NCI-H2081 treated with DMSO at 0.1 percent for 48 hours (cell line): ENCODE results near the gene CRISPLD2.

Experiments used
- DNase-seq: peaks from one replicate; lab custom pipeline; 2025; lab: John Stamatoyannopoulos, UW

CRISPLD2 gene

DNA sequence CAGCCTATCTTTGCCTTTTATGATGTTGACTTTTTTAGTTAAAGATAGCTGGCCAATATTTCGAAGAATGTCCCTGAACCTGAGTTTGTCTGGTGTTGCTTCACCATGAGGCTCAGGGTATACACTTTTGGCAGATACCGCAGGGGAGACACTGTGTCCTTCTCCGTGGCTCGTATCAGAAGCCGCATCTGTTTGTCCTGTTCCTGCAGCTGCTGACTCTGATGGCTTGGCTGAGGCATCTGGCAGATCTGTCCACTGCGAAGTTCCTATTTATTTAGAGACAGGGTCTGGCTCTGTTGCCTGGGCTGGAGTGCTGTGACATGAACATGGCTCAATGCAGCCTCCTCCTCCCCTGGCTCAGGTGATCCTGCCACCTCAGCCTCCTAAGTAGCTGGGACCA, 93.5 kb downstream of the CRISPLD2 start:
- DNase-seq, result no peak

DNA sequence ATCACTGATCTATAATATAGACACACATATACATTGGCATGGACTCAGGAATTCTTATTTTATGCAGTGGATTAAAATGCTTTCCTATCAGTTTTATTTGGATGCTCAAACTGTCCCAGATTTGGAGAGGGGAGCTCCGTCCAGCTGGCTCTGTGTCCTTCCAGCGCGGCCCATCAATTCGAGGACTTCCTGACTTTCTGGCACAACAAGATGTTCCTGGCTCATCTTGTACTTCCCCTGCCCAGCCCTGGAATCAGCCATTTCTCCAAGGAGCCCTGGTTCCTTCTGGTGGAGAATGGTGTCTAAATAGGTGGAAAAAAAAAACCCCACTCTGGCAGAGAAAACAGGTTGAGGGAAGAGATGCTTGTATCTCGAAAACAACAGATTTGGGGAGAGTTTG, 94.5 kb downstream of the CRISPLD2 start:
- DNase-seq, result no peak

DNA sequence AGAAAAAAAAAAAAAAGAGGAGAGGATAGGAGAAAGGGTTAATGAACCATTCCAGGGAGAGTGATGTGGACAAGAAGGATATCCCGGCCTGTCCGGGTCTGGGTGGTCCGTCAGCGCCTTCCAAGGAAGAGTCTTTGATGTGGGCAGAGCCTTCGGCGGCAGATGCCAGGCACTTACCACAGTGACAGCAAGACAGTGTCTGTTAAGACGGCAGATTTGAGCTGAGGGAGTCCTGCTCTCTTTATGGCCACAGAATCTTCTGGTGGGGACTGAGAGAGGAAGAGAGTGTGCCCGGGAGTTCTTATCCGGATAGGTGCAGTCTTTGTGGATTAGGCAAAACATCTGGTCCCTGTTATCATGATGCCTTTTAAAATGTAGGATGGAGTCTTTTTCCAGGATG, 96.4 kb downstream of the CRISPLD2 start:
- DNase-seq, result no peak

DNA sequence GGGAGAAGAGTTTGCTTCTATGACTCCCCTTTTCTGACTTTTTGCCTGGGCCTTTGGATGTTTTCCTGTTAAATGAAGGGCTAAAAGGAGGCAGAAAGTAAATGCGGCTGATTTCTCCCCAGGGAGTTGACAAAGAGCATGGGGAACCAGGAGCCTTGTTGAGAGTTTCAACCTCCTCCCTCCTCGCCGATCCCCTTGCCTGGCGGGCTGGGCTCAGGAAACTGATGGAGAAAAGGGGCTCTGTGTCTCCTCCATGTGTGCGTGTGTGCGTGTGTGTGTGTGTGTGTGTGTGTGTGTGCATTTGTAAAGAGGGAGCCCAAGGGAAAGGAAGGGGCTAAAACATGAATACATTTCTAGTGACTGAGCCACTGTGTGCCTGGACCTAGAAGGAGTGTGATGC, 97.1 kb downstream of the CRISPLD2 start:
- no peak for DNase-seq

DNA sequence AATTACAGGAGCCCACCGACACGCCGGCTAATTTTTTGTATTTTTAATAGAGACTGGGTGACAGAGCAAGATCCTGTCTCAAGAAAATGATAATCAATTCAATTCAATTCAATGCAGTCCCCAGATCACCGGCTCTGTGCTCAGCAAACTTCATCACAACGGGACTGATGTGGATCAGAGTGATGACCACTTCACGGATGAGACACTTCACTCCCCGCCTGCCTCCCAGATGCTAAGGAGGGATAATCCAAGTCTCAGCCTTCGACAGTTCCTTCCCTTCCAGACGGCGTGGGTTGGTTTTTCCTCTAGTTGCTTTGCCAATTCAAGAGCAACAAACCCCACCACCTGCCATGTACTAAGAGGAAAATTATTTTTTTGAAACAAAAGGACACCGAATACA, 97.7 kb downstream of the CRISPLD2 start:
- no peak for DNase-seq

DNA sequence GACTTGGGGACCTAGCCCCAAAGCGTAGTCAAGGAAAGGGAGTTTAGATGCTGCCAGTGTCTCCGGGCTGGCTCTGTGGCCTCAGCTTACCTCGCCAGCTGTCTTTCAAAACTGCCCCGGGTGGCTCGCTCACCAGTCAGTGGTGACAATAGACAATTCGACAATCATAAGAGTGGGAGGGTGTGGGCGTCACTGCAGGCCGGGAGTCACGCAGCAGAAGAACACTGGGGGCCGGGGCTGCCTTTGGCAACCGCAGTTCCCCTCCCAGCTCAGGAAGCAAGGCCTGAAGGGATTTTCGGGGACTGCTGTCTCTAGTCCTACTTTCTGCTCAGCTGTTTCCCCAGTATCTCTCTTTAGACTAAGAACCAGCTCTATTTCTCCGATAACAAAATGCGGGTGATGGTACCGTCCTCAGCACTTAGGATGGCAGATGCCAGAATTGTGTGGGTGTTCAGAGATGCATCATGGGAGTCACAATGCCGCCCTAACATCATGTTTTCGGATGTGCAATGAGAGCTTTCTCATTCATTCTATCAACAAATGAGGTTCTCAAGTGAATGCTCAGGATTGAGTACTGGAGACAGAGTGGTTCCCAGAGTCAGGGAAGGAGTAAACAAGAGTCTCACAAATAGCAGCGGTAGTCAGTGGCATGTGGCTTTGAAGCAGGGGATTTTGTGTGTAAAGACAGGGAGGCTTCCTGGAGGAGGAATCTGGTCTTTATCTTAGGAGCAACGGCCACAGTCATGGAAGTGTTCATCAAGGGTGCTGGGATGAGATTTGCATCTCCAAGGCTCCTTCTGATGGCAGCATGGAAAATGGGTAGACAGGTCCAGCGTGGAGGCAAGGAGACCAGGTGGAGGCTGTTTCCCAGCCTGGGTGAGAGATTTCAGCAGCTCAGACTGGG, 98.5 kb downstream of the CRISPLD2 start:
- DNase-seq, result no peak

DNA sequence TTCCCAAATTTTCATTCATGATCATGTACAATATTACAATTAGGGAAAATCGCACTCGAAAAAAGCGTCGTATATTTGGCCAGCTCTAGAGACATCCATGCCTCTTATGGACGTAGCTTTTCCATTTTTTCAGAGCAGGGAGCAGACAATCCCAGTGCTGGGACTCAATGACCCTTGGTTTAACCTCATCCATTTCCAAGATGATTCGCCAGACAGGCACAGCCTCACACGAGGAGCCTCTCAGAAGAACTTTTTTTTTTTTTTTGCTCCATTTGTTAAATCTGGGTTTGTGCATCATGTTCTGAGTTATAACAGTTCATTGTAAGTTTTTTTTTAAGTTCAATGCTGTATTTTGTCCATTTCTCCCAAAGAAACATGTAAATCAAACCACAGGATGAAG, 99.5 kb downstream of the CRISPLD2 start:
- DNase-seq, result no peak

DNA sequence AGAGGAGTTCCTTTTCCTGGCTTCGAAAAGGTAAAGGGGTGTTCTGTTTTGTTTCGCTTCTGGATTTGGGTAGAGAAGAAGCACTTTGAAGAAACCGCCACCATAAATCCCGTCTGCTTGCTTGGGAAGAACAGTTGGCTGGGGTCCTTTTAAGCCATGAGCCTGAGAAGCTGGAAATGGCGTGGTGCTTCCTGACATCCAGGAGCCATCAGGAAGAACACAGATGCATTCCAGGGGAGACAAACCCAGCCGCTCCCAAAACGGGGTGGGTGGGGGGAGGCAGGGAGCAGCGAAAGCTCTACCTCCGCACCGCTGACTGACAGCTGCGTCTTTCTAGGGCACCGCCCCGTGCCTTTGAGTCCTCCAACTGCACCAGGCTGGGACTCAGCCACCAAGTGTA, 99.9 kb downstream of the CRISPLD2 start:
- DNase-seq, result no peak

DNA sequence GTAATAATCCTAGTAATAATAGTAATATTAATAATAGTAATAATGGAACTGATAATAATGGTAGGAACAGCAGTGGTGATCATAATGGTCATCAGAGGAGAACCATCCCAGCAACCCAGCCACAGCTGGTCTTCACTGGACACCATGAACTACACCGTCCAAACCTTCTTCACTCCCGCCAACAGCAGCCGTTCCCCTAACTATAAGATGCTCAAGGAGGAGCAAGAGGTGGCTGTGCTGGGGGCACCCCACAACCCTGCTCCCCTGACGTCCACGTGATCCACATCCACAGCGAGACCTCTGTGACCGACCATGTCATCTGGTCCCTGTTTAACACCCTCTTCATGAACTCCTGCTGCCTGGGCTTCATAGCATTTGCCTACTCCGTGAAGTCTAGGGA, 100.5 kb downstream of the CRISPLD2 start:
- no peak for DNase-seq

DNA sequence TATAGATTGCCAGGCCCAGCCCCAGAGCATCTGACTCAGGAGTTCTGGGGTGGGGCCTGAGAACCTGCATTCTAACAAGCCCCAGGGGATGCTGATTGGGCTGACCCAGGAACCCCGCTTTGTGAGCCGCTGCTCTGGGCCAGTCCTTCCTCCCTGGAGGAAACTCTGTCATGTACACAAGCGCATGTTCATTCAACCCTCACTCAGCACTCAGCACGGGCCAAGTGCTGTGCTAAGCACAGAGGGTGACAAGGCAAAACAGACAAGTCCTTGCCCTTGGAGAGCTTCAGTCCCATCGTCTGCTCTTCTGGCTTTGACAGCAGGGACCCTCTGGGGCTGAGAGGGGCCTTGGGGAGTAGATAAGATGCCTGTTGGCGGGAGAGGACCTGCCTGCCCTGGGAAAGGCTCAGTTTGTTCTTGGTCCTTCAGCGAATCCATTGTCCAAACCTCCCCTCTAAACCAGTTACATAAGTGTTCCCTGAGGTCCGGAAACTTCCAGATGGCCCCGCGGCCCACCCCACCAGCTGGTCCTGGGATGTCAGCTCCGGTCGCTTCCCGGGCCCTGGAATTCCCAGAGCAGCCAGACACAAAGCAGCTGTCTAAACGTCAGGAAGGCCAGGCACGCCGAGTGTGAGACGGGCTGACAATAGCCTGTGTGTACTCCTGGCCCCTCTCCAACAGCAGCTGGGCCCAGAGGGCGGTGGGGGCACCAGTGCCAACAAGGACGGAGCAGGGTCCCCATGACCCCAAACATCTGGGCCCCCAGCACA, 102.8 kb downstream of the CRISPLD2 start:
- no peak for DNase-seq

DNA sequence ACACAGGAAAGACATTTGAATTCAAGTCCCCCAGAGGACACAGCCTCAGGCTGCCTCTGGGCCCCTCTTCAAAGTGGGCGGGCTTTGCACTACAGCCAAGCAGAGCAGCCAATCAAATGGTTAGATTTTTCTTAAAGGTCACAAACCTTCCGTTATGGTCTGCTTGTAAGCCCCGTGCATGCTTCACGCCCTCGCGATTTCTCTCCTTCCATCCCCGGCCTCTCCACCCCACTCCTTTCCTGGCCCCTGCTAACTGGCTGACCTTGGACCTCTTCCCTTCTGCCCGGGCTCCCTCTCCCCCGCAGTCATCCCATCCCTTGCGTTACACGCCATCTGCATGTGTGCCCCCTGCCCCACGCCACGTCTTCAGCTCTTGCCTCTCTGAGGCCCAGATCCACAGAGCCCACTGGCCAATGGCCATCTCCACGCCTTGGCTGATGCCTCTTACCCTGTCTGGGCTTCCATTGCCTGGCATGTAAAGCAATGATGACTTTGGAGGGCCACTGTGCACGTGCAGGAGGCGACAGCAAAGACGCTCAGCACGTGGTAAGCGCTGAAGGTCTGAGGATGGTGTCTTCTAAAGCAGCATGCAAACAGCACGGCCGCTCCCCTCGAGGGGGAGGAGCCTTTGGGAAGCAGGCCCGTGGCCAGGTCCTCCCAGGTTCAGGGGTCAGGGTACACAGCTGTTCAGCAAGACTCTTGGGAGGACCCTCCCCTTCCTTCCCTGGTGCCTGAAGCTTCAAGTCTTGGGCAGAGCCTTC, 104.7 kb downstream of the CRISPLD2 start:
- no peak for DNase-seq

DNA sequence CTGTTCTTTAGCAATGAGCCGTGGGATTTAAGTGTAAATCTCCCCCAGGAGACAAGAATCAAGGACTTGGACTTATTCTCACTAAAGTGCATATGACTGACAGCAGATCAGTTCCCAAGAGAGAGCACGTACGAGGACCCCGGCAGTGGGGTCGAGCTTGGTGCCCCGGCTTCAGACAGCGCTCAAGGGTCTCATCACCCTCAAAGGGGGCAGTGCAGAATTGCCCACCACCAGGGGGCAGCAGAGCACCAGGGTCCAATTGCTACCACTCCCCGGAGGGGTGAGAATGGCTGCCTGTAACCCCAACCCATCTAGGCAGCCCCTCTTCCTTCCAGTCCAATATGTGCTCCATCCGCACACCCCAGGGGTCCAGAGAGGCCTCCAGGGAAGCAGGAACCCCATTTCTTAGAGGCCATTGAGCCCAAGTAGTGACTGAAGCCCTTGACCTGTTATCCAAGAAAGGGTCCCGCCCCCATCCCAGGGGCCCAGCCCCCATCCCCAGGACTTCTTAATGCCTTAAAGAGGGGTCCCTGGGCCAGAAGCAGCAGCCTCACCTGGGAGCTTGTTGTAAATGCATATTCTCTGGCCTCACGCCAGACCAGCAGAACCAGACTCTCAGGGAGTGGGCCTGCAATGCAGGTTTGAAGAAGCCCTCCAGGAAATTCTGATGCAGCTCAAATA, 105.4 kb downstream of the CRISPLD2 start:
- DNase-seq, result no peak

DNA sequence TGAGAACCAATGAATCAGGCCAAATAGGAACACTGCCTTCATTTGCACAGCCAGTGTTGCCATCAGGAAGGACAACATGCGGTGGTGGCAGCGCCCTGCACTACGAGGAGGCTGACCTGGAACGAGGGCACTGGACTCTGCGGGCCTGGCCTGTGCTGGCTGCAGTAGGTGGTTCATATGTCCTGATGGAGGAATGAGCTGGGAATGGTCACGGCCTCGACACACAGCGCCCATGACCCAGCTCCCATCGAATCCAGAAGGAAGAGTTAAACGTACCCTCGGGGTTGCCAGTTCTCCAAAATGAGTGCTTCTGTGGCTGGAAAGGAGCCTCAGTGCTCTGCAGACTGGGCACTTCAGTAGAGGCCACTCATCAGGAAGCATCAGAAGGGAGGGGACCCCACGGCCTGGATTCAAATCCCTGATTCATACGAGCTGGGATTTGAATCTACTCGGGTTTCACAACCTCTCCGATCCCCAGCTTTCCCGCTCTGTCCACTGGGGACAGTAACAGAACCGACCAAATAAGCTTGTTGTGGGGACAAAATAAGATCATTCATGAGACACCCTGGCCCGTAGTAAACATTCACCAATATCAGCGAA, 106.1 kb downstream of the CRISPLD2 start:
- DNase-seq, result no peak

DNA sequence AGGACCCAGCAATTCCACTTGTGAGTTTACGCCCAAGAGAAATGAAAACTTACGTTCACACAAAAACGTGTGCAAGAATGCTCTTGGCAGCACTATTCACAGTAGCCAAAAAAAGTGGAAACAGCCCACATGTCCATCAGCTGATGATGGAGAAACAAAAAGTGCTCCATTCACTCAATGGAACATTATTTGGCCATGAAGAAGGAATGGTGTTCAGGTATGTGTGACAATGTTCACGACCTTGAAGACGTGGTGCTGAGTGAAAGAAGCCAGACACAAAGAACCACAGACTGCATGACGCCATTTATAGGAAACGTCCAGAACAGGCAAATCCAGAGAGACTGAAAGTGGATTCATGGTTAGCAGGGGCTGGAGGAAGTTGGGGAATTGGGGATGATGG, 106.7 kb downstream of the CRISPLD2 start:
- DNase-seq, result no peak

DNA sequence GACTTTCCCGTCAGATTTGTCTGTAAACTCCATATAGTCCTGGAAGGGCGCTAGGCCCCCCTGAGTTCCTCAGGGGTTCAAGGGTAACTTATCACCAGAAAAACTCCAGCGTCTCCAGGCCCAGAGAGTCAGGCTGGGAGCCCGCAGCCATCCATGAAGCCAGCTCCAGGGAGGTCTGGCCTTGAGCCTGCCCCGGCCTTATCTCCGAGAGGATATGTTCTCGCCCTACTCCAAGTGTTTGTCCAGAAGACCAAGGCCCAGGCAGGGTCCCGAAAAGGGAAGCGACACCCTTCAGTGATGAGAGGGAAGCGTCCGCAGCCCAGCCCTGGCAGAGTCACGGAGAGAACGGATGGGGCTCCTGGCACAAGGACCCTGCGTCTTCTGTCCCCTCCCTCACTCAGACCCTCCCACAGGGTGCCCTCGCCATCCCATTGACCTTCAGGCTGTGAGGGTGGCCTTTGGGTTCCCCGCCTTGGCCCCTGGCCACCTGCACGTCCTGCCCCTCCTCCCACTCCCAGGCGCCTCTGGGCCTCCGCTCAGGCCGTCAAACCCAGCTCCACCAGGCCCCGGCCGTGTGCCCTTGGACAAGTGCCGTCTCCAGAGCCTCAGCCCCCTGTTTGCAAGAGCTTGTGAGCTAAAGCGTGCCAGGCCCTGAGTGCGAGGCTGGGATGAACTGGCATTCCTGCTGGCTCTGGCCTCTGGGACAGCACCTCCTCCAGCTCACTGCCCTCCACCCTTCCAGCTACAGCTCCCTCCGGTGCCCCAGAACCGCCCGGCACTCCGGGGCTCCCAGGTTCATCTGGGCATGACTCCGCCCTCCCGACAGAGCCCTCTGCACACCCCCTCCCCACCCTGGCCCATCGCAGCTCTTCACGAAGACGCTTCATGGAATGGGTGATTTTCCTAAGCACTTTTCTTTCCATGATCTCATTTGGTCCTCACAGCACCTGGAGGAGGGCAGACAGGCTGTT, 108.1 kb downstream of the CRISPLD2 start:
- DNase-seq, result no peak

DNA sequence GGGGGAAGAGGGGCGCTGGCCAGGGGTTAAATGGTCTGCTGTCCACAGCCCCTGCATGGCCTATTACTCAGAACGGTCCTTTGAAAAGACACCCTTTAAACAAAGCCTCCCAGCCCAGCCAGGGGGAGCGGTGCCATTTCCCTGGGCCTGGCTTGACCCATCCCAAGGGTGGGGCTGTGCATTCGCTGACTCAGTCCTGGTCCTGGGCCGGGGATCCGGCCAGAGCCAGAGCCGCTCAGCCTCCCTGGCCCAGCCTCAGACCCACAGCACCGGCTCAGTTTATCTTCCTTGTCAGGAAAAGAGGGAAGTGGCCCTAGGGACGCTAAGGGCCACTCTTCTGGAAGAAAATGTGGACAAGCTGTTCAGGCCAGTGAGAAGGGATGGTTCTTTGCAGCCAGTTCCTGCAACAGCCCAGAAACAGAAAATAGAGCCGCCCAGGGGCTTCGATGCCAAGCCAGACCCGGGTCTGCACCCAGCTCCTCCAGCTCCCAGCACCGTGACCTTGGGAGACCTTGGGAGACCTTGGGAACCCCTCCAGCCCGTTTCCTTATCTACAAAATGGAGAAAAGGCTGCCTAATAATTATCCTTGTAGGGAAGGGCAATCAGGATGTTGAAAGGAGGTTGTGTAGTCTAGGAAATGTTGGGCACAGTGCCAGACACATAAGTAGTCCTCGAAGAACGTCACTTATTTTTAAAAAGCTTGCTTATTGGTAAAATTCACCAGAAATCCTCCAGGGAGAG, 109.1 kb downstream of the CRISPLD2 start:
- no peak for DNase-seq

DNA sequence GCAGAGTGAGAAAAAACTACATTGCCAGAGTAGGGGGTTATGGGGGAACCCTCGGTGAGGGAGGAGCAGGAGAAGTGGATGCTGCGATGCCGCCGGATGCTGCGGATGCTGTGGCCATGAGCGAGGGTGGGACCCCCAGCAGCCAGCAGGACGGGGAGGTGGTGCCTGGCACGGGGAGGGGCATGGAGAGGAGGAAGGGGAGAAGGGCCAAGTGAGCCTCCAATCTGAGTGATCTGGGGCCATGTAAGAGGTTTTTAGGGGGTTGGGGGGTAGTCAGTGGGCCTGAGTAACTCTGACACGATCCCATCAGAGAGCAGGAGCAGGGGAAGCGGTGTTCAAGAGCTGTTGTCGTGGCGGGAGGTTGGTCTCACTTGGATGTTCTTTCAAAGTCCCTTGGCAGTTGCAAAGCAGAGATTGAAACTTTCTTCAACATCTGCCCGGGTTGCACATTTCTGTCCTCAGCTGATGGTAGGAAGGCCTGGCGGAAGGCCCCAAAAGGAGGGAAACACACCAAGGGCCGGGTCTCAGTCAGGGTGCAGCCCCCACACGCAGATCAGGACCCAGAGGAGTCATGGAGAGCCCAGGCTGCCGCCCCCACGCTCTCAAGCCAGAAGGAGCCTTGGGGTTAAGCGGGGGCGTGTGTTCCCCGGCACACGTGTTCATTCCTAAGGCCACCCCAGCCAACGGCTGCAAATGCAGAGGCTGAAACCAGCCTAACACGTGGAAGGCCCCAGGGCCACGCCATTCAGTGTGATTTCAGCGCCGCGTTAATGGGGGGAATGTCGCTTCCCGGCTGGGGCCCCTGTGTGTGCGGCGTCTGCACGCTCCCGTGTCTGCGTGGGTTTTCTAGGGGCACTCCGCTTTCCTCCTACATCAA, 109.9 kb downstream of the CRISPLD2 start:
- no peak for DNase-seq

DNA sequence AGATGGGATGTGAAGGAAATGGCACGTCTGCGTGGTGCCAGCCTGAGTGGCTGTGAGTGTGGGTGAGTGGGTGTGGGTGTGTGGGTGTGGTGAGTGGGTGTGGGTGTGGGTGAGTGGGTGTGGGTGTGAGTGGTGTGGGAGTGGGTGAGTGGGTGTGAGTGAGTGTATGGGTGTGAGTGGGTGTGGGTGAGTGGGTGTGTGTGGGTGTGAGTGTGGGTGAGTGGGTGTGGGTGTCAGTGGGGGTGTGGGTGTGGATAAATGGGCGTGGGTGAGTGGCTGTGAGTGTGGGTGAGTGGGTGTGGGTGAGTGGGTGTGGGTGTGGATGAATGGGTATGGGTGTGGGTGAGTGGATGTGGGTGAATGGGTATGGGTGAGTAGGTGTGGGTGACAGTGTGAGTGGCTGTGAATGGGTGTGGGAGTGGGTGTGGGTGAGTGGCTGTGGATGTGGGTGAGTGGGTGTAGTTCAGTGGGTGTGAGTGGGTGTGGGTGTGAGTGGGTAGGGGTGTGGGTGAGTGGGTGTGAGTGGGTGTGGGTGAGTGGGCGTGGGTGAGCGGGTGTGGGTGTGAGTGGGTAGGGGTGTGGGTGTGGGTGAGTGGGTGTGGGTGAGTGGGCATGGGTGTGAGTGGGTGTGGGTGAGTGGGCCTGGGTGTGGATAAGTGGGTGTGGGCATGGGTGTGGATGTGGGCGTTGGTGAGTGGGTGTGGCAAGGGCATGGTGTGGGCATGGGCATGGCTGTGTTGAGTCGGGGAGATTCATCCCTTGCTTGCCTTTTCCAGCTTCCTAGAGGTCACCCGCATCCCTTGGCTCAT, 110.7 kb downstream of the CRISPLD2 start:
- no peak for DNase-seq
